Activated T-helper 1 cell treated with Interleukin-2 at 50 U/mL for 16 hours (primary cell): Measurements from ENCODE around the gene SMAD9.

Experiments used
- DNase-seq: peaks from one replicate; pipeline ENCODE4 v3.0.0-alpha.2; 2020; ENCODE audit warnings: low read depth

The SMAD9 gene

DNA sequence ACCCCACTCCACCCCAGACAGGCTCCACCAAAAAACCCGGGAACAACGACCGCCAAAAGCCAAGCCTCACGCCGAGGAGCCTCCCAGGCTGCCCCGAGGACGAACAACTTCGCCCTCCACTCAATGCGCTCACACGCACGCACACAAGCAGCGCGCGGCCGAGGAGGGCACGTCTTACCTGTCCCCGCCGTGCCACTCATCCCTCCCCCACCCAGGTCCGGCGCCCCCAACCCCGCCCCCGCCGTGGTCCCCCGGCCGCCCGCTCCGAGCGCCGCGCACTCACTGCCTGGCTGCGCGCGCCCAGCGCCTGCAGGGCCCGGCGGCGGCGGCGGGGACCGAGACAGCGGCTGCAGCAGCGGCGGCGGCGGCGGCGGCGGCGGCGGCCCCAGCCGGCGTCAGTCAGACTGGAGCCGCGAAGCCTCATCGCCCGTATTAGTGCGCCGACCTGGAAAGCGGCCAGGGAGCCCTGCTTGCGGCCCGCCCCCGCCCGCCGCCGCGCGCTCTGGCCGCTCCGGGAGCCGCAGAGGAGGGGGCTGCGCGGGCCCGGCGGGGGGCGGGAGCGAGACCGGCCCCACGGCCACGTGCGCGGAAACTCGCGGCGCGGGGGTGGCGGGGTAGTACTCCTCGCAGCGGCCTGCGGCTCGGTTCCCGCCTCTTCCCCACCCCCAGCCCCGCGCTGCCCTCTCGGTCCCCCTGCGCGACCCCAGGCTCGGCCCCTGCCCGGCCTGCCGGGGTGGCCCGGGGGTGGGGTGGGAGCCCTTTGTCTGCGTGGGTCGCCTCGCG is at the start of gene SMAD9:
TSS of gene SMAD9 (minus strand) at position 406 of the 783 bp plus-strand sequence. CDS start 40,549 bp downstream, outside the sequence.
- DNase-seq = no peak

DNA sequence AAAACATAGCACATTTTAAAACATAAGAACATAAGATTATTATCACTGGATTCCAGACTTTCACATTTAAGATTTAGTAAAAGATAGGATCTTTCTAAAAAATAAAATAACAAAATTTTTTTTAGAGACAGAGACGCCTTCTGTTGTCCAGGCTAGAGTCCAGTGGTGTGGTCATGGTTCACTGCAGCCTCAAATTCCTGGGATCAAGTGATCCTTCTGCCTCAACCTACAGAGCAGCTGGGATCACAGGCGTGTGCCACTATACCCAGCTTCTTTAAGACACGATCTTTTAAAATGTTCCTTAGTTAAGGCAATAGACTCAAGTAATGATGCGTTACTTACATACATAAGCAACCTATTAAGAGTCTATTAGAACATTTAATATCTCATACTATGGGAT is 46.4 kb upstream of the SMAD9 start:
- no peak for DNase-seq

GRCh38 chr13:36965767-36966166 is 45.7 kb upstream of the SMAD9 start:
- DNase-seq = no peak

DNA sequence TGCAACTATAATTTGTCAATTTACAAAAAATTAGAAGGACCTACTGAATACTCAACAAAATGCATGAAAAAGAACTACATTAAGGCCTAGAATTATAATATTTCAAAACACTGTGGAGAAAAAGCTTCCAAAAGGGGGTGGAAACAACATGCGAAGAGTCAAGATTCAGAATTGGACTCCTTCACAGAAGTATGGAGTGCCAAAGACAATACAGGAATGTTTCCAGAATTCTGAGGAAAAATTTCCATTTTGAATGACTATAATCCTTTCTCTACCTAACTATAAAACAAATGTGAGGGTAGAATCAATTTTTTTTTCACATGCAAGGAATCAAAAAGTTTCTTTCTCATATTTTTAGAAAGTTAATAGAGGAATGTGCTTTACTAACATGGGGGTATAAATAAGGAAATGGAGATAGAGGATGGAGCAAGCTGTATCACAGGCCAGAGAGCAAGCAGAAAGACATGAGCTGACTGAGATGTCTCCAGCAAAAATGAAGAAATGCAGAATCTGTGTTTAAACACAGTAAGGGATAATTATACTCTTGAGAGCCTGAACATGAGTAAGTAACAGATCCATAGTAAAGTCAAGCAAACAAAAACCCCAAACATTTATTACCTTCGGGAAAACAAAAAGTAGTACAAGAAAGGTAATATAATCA is 39.5 kb upstream of the SMAD9 start:
- no peak for DNase-seq

GRCh38 chr13:36954542-36954941 is 34.5 kb upstream of the SMAD9 start:
- no peak for DNase-seq

GRCh38 chr13:36950920-36951319 is 30.9 kb upstream of the SMAD9 start:
- DNase-seq = no peak

- no peak for DNase-seq
Observed at GRCh38 chr13:36950330-36950729, 30.3 kb upstream of the SMAD9 start.

- no peak for DNase-seq
Observed at GRCh38 chr13:36945078-36945477, 25.0 kb upstream of the SMAD9 start.

DNA sequence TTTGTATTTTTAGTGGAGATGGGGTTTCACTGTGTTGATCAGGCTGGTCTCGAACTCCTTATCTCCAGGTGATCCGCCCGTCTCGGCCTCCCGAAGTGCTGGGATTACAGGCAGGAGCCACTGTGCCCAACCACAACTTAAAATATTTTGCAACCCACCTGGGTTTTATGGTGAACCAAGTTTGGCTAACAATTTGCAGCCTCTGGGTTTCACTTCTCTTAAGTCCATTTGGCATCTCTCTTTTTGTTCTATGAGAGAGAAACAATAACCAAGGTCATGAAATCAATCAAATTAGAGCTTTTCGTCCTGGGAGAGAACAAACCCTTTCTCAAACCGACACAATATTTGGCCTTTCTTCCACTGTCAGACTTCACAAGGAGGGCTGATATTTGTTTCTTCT is 5.6 kb upstream of the SMAD9 start:
- DNase-seq = no peak

DNA sequence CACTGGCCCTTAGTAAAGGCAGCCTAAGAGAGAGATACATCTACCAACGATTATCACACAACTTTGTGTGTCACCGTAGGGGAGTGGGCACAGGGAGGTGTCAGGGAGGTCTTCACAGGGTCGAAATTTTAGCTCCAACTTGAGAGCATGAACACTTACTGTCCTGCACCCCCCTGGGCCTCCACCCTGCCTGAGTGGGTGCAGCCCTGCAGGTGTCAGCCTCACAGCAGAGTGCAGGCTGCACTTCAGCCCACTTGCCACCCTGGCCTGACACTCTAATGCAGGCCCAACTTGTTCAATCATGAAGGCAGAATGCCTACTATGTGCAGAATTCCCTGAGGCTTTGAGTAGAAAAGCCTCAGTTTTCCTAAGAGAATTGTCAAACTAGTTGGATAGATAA is 4.0 kb upstream of the SMAD9 start:
- no peak for DNase-seq

GRCh38 chr13:36921631-36922301 is 1.7 kb upstream of the SMAD9 start:
- DNase-seq = no peak

DNA sequence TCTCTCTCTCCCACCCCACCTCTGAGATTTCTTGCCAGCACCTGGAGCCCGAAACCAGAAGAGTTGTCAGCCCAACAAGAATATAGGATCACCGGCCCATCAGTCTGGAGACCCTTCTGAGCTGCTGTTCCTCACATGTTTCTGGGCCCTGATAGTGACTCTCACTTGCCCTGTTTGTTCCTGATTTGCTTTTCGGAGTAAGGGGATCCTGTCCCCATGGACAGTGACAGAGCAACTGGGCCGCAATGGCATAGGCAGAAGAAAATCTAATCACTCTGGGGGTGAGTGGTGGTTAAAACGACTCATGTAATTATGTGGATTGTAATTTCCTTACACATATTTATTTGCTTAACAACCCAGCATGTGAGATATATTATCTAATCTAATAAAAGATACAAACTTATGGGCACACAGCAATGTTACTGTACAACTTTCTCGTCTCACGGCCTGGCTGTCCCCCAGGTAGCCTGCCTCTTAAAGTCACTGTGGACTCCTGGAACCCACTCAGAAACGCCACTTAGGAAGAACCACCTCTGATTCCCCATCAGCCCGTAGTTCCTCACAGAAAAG is 663 bp upstream of the SMAD9 start:
- no peak for DNase-seq

DNA sequence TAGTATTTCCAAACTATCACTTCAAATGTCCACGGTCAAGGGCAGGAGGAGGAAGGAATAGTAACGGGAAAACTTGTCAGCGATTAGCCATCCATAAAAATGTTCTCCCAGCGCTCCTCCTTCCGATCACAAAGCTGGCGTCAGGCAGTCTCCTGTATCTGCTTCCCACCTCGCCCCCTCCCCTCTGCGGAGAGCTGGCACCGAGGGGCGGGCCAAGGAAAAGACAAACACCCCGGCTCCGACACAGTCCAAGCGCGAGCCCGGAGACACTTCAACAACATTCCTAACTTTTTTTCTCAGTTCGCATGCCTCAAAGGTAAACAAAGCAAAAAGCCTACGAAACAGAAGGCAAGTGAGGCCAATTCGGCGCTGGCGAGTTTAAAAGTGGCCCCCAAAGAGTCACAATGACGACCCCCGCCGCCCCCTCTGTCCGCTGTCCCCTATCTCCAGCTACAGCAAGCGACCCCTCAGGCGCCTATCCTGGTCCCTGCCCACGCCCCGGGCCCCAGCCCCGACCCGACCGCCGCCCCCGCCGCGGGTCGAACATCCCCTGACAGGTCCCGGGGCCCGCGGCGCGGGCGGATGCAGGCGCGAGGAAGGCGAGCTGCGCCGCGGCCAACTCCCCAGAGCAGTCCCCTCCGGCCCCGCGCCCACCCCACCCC is 736 bp downstream of the SMAD9 start:
- no peak for DNase-seq

- DNase-seq = no peak
Observed at GRCh38 chr13:36918246-36919131, 1.5 kb downstream of the SMAD9 start.

GRCh38 chr13:36917311-36917710 is 2.7 kb downstream of the SMAD9 start:
- no peak for DNase-seq

DNA sequence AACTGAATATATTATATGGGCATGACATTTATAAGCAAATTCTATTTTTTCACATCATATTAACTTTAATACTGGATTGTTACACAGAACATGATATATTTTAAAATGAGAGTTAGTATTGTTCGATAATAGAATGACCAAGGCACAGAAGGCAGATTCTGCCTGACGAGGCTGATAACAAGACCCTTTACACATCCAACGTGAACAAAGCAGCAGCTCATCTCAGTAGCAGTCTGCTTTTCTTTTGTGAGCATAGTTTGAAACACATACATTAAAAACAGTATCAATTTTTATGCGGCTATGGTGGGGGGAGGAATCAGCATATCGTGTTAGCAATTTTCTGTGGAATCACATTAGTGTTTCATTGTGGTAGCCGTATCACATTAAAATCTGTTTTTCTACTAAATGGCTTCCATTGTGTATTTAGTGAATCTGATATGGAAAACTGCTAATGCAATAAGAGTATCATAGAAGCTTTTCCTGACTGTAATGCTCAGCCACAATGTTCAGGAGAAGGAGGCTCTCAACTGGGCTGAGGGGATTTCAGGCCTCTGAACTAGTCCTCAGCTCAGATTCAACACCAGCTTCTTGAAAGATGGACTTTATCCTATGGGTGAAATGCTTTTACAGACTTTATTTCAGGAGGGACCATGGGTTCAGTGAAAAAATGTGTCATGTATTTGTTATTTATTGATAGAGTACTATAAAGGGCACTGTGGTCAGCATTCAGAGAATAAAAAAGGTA is 4.0 kb downstream of the SMAD9 start:
- DNase-seq = no peak

- DNase-seq = no peak
Observed at GRCh38 chr13:36915106-36915505, 4.9 kb downstream of the SMAD9 start.

- no peak for DNase-seq
Observed at GRCh38 chr13:36914648-36915047, 5.4 kb downstream of the SMAD9 start.

- no peak for DNase-seq
Observed at GRCh38 chr13:36913463-36913862, 6.6 kb downstream of the SMAD9 start.

GRCh38 chr13:36912973-36913372 is 7.1 kb downstream of the SMAD9 start:
- DNase-seq = no peak

- no peak for DNase-seq
Observed at GRCh38 chr13:36912369-36912768, 7.7 kb downstream of the SMAD9 start.
